Measurements from ENCODE around the gene ASCC1. TPM values are rescaled to one million over a fixed set of nuclear protein-coding genes. Genes with fewer than 3 reads are reported as not detected.

The ASCC1 gene
- total RNA-seq, 1 donor from 2014 or later, result 35.4 TPM

DNA sequence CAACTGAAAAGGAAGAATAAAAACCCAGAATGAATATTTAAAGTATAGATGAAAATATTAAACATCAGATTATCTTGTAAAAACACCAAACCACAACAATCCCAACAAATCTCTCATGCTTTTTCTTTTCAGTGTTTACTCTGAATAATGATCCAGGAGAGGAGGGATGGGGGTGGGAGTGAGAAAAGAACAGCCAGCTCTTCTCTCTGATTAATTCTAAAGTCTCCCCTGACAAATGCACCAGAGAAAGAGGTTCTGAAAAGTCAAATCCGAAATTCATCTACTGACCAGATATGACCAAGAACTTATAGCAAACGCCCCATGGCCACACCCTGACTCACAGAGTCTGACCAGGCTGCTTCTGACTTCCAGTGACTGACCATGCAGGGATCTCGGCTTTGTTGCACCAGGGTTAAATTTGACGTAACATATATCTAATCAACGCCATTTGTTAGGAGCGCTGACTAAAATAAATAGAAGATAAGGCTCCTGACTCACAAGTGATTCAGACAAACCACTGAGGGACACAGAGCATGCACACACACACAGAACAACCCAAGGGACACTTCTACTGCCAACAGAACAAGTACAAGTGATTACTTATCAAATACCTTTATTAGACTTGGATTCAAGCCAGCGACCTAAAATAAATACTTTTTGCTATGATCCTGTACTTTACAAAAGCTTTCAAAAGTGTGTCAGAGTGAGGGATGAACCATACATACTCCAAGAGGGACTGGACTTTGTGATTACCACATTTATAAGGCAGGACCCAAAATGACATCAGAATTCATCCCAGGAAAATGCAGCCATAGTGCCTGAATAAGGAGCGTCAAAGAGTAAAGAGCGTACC, 118.4 kb downstream of the ASCC1 start:
- intact Hi-C loops (cut with DNase I), result loop anchor here (5.0 kb wide), 1 partner anchor 35 kb away; no protein-coding TSS in a partner anchor
- DNase-seq (ENCODE audit: missing footprints) (no peak), ATAC-seq (peak; percentile 89)

DNA sequence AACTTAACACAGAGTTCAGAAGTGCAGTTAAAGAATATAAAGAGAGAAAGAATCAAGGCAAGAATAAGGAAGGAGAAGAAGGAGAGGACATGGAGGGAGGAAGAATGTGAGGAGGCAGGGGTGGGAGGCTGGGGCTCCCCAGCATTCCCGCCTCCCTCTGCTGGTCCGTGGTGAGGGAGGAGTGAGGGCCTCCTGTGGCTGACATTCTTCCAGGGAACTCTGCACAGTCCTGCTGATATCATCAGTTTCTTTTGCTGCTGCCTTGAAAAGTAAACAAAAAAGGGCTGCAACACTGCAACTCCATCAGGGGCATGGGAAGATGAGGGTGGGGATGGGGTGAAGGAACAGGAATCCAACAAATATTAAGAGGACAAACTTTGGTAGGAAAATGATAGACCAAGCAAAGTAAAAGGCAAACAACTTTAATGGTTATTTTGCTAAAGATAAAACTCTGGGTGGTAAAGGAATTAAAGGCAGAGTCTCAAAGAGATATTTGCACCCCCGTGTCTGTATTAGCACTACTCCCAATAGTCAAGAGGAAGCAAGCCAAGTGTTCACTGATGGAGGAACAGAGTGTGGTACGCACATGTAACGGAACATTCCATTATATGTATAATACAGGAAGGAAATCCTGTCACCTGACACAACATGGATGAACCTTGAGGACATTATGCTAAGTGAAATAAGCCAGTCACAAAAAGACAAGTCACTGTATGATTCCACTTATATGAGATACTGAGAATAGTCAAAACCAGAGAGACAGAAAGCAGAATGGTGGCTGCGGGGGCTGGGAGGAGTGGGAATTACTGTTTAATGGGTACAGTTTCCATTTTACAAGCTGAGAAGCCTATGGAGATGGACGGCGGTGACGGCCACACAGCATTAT, 119.7 kb downstream of the ASCC1 start:
- intact Hi-C loops (cut with DNase I), result loop anchor here (5.0 kb wide), 1 partner anchor 34 kb away; no protein-coding TSS in a partner anchor
- ATAC-seq, result no peak
- DNase-seq (ENCODE audit: missing footprints), result no peak

DNA sequence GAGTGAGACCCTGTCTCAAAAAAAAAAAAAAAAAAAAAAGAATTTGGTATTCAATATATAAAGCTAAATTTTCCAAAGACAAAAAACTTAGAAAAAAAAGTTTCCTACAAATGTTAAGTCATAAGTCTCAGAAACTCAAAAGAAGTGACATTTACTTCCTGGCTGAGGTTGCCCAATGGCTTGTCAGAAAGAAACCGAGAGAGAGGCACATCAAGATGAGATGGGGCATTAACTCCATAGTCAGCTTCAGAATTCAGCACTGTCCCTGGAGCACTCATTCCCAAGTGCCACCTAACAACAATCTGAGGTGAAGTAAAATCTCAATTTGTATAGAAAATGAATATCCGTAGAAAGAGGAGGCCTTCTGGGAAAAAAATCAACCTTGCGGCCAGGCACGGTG, 120.9 kb downstream of the ASCC1 start:
- intact Hi-C loops (cut with DNase I), result loop anchor here (5.0 kb wide), 1 partner anchor 33 kb away; no protein-coding TSS in a partner anchor
- DNase-seq (ENCODE audit: missing footprints), result no peak
- no peak for ATAC-seq

DNA sequence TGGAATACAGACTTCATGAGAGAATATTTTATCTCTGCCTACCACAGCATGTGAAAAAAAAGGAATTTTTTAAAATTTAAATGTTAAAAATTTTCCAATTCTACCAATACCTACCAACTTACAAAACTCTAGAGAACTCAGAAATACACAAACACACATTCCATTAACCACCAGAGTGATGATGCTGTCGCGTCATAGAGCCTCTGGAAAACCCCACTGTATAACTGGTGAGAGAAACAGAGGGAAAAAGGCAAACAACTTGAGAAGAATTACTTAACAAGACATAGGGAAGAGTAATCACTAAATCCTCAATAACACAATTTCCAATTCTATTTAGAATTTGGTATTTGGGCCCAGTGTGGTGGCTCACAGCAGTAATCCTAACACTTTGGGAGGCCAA, 121.5 kb downstream of the ASCC1 start:
- intact Hi-C loops (cut with DNase I), result no loop called here
- ATAC-seq (no peak), DNase-seq (ENCODE audit: missing footprints) (no peak)

DNA sequence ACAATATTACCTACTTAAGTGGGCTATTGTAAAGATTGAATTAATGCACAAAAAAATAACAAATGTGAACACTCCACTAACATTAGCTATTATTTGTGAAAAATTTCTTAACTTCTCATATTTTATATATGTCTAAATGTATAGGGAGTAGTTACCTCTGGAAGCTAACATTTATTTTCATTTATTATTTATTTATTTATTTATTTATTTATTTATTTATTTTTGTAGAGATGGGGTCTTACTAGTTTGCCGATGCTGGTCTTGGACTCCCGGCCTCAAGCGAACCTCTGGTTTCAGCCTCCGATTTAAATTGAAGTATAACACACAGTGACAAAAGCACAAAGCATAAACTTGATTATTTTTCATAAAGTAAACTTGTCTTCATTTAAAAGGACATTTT, 122.6 kb downstream of the ASCC1 start:
- intact Hi-C loops (cut with DNase I), result no loop called here
- DNase-seq (ENCODE audit: missing footprints), result no peak
- ATAC-seq, result no peak

DNA sequence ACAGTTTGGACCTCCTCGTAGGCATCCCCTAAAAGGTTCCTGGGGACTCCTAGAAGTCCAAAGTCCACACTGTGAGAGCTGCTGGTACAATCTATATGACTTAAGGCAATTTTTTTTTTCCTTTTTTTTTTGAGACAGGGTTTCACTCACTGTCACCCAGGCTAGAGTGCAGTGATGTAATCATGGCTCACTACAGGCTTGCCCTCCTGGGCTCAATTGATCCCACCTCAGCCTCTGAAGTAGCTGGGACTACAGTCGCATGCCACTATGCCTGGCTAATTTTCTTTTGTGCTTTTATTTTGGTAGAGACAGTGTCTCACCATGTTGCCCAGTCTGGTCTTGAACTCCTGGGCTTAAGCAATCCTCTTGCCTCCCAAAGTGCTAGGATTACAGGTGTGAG, 123.1 kb downstream of the ASCC1 start:
- DNase-seq (ENCODE audit: missing footprints) (no peak), ATAC-seq (no peak)
- intact Hi-C loops (cut with DNase I), result no loop called here

DNA sequence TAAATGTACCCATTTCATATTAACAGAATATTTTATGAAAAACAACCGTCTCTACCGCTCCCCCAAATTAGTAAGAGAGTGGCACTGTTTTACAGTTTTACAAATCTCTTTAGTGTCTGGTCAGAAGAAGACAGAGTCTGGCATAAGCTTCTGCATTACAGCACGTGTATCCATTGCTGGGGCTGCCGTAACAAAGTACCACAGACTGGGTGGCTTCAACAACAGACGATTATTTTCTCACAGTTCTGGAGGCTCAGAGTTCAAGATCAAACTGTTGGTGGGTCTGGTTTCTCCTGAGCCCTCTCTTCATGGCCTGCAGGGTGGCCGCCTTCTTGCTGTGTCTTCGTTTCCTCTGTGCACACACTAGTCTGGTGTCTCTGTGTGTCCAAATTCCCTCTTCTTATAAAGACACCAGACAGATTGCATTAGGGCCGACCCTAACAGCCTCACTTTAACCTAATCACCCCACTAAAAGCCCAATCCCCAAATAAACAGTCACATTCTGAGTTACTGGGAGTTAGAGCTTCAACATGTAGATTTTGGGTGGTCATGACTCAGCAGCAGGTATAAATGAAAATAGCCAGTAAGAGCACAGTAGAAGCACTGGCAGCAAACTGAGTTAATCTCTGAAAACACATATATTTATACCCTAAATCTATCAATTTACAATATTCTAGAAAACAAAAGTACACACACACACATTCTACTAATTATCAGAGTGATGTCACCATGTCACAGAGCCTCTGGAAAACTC, 123.7 kb downstream of the ASCC1 start:
- intact Hi-C loops (cut with DNase I), result no loop called here
- DNase-seq (ENCODE audit: missing footprints), result no peak
- no peak for ATAC-seq

DNA sequence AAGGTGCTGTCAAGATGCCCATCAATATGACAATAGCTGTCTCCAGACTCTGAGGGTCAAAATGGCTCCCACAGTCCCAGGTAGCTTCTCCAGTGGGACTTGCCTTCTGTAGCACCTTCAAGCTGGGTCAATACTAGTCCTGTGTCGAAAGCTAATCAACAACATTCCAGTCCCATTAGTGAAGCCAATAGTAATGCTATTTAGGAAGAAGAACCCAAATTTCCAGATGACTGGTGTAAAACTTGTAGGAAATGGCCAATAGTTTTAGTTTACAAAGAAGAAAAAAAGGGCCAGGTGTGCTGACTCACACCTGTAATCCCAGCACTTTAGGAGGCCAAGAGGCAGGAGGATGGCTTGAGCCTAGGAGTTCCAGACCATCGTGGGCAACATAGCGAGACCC, 125.8 kb downstream of the ASCC1 start:
- ATAC-seq, result no peak
- intact Hi-C loops (cut with DNase I), result no loop called here
- DNase-seq (ENCODE audit: missing footprints), result no peak

DNA sequence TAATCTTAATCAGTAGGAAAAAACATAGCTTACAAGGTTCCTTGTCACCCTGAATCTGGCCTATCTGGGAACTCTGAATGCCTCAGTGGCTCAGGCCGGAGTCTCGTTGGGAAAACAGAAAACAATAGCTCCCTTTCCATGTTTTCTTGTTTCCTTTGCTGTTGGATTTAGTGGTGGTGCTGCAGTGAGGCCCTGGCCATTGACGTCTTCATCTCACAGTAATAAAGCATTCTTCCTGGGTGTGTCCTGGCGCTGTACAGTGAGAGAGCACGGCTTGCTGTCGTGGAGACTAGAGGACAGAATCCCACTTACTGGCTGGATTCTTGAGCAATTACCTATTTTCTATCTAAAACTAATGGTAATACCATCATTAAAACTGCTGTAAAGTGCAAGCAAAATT, 126.5 kb downstream of the ASCC1 start:
- DNase-seq (ENCODE audit: missing footprints), result no peak
- intact Hi-C loops (cut with DNase I), result no loop called here
- no peak for ATAC-seq

DNA sequence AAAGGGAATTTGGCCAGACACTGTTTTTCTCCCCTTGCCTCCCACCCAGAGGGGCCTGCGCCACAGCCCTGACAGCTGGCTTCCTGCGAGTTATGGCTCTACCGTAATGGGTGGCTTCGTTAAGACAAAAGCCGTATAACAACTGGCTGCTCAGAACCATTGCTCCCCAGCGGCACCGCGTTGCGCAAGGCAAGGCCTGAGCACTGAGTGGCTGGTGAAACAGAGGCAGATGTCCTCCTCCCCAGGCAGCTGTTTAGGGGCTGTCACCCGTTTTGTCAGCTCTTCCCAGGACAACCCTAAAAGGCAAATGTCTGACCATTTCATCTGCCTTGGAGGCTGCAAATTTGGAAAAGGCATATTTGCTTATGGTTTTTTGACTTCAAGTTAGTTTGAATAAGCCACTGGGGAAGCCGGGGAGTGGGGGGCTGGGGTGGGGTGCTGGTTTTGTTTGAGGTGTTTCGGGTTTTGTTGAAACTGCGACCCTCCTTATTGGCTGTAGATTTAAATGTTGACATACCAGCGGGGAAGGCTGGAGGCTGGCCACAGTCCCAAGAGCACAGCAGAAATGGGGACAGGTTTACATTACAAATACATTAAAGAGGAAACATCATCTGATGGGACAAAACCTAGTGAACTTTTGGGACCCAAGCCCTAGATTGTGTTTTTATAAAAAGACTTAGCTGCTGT, 127.0 kb downstream of the ASCC1 start:
- ATAC-seq, result peak; percentile 75
- DNase-seq (ENCODE audit: missing footprints), result peak; percentile 81
- intact Hi-C loops (cut with DNase I), result no loop called here

DNA sequence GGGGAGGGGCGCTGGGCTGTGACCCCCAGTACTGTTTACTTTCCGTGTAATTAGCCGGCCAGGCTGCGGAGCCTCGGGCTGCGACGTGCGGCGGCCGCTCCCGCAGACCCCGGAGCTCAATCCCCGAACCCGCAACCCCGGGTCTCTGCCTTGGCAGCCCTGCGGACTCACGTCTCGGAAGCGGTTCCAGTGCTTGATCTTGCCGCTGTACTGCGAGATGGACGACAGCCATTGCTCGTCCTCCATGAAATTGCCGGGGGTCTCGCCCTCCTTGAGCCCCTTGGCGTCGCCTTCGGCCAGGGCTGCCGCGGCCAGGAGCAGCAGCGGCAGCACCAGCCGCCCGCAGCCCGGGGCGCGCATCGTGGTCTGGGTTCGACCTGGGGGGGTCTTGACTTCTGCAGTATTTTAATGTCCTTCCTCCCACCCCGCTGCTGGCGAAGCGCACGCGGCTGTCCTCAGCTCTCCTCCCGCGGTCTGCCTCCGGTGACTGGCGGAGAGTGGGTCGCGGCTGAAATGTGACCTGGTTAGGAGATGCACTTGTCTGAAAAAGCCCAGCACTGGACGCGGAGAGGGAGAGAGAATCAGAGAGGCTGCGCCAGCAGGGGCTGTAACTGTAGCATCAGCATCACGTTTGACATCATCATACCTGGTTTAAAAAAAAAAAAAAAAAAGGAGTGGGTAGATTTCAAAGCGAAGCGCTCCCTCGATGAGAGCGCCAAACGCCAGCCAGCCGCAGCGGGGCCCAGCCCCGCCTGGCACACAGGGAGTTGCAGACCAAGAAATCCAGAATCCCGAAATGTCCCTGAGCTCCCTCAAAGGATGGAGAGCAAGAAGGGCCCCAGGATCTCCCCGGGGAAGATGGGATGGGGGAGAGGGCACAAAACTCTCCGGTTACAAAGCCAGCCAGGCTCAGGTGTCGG, 127.8 kb downstream of the ASCC1 start, which contains the start of gene SPOCK2:
Gene SPOCK2 (minus strand): TSS at position 583 of the 920 bp plus-strand sequence. CDS start 223 bp downstream, at position 360.
- intact Hi-C loops (cut with DNase I), result no loop called here
- ATAC-seq (peak; percentile 35), DNase-seq (ENCODE audit: missing footprints) (no peak)

DNA sequence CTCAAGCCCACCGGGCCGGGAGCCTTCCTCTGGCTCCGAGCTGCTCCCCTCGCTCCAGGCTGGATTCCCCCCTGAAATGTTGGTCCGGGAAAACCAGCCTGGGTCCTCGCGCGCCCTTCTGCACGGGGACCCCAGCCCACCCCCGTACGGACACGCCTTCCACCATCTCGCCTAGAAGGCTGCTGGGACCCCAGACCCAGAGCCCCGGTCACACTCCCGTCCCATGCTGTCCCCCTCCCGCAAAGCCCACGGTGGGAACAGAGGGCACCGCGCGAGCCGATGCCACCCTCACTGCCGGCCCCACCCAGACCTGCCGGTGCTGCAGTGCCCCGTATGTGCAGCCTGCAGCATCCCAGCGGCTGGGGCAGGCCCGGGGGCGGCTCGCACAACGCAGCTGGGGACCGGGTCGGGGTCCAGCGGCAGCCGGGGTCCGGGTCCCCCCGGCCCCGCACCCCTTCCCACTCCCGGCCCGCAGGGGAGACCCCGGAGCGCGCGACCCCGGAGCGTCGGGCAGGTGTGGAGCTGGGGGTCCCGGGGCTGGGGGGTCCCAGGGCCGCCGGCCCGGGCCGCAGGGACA, 128.6 kb downstream of the ASCC1 start:
- ATAC-seq (no peak), DNase-seq (ENCODE audit: missing footprints) (no peak)
- intact Hi-C loops (cut with DNase I), result no loop called here

DNA sequence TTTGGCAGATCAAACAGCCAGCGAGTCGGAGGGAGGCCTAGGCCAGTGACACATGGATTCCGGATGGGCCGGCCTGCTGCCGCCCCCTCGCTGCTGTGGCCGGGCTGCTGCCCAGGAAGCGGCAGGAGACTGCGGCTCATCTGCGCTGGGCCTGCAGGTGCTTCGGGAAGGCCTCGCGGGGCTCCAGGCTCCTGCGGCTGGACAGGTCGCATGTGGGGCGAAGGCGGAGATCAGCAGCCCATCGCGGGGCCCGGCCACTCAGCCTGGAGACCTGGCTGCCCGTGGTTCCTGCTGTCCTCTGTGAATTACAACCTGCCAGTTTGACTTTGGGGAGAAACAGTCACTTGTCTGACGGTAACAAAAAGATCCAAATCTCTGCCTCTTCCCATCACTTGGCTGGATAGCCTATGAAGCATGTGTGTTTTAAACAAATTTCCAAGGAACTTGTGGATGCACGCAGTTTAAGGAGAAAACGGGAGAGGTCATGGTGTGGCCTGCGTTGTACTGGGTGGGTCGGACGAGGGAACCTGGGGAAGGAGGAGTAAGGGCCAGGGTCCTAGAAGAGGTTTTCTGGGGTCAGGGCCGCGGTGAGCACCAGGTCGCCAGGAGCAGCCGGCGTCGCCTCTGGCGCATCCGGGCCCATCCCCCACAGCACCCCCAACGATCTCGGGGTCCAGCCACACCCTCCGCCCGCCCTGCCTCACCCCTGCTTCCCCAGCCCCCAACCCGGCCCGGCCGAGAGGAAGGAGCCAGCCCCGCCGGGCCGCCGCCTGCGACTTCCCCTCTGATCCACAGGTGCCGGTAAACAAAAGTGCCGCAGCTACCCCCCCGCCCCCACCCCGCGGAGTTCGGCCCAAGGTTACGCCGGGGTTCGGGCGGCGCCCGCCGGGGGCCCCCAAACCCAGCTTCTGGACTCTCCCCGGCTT, 129.3 kb downstream of the ASCC1 start:
- intact Hi-C loops (cut with DNase I), result no loop called here
- no peak for ATAC-seq
- no peak for DNase-seq (ENCODE audit: missing footprints)

DNA sequence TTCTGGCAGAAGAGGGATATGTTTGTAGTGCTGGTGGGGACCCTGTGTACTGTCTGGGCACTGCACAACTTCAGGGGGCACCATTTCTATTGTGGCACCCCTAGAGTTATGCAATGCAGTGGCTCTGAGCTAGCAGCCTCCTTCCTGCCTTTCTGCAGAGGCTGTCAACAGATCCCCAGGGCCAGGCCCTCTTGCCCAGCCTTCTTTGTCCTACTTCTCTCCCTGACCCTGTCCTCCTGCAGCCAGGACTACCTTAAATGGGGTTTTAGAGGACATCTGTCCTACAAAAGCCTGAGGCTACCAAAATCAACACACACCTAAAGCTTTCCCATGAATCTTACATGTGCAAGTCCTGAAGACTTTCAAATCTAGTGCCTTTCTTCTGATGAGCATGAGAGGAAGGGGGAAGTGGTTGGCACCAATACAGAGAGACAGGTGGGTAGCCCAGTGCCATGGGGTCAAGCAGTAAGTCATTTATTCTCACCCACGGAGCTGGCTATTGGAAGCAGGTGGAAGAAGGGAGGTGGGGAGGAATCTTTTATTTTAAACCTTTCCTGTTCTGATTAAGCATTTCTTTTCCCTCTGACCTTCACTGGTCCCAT, 130.1 kb downstream of the ASCC1 start:
- no peak for DNase-seq (ENCODE audit: missing footprints)
- intact Hi-C loops (cut with DNase I), result no loop called here
- ATAC-seq, result no peak

DNA sequence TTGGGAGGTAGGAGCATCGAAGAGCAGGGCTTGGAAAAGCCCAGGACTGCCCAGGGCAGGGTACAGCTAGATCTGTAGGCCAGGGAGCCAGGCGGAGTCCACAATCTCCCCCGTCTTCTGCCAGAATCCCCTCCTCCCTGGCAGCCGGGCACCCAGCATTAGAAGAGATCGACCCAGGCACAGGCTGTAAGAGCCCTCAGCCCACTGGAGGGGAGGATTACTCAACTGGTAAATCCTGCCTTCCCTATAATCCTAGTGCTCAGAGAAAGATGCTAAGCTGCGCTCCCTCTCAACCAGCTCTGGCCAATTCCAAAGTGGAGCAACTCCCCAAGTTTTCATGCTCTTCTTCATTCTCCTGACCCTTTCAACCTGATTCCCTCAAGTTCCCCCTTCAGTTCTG, 130.9 kb downstream of the ASCC1 start:
- DNase-seq (ENCODE audit: missing footprints) (no peak), ATAC-seq (no peak)
- intact Hi-C loops (cut with DNase I), result no loop called here

All from Right ventricle myocardium inferior (tissue), 1 donor.